Small intestine (tissue), 7 donors: ENCODE data around the gene WDR7. TPM values are rescaled to one million over a fixed set of nuclear protein-coding genes. Genes with fewer than 3 reads are reported as not detected.

Source experiments
- DNase-seq, 2 donors: peaks; one replicate each; pipeline versions ENCODE4 v3.0.0 to v3.0.0-alpha.2; 2013
- FAIRE-seq: peaks from 2 replicates; lab custom pipeline; 2012; peaks lifted over from hg19 to GRCh38; lab: Jason Lieb, UNC
- H3K27ac ChIP-seq, 3 donors: one replicate each; pipeline ENCODE4 v1.5.1; 2013; ENCODE audit warnings: low read length in 2 of 3, mild to moderate bottlenecking in 2 of 3, control low read depth in 1 of 3, inconsistent platforms in 1 of 3, low read depth in 1 of 3, moderate library complexity in 1 of 3
- H3K27me3 ChIP-seq, 3 donors: one replicate each; pipeline ENCODE4 v1.6.1; 2013; ENCODE audit warnings: low read length in 3 of 3, inconsistent platforms in 1 of 3; ENCODE audit not compliant: control insufficient read depth in 3 of 3, insufficient read depth in 3 of 3
- H3K36me3 ChIP-seq, 3 donors: one replicate each; pipeline ENCODE4 v1.6.1; 2013; ENCODE audit warnings: low read length in 3 of 3, inconsistent platforms in 1 of 3, low read depth in 1 of 3, mild to moderate bottlenecking in 1 of 3, moderate library complexity in 1 of 3; ENCODE audit not compliant: control insufficient read depth in 3 of 3, insufficient read depth in 2 of 3
- H3K4me1 ChIP-seq, 3 donors: one replicate each; pipeline ENCODE4 v1.6.1; 2013; ENCODE audit warnings: low read length in 2 of 3, inconsistent platforms in 1 of 3, low read depth in 1 of 3, mild to moderate bottlenecking in 1 of 3, moderate library complexity in 1 of 3; ENCODE audit not compliant: control insufficient read depth in 3 of 3, insufficient read depth in 2 of 3
- H3K4me3 ChIP-seq, 3 donors: one replicate each; pipeline ENCODE4 v1.5.1; 2013; ENCODE audit warnings: low read length in 3 of 3, control low read depth in 1 of 3, inconsistent platforms in 1 of 3, low read depth in 1 of 3, mild to moderate bottlenecking in 1 of 3, moderate library complexity in 1 of 3
- H3K9me3 ChIP-seq, 2 donors: one replicate each; pipeline ENCODE4 v1.6.1; 2013; ENCODE audit warnings: low read depth in 1 of 2, low read length in 1 of 2; ENCODE audit not compliant: control insufficient read depth in 2 of 2, insufficient read depth in 1 of 2
- WGBS, 3 donors: extraction: QIAGEN DNeasy Blood & Tissue Kit; methylation state at CpG; one replicate each; pipeline ENCODE4 v1.1.7; 2013; 5-methylcytosine and 5-hydroxymethylcytosine counted together
- polyA plus RNA-seq, 4 donors: library from polyadenylated mRNA; stranded (reverse) in 3 of 4; unstranded in 1 of 4; fragments of 200-250 nt in 3 of 4; fragments of 120-200 nt in 1 of 4; gene quantifications; one replicate each; pipeline versions ENCODE4 v1.2.1 to v1.2.3, GENCODE V29; 2013
- donor health status: healthy with polysubstance abuse.
- donor health status: control.
- donor health status: control.
- donor health status: Bipolar disorder and iron deficiency.
- donor health status: healthy.

The WDR7 gene
- polyA plus RNA-seq, 4 donors, result 3.1 to 7.8 (median 4.9) TPM

DNA sequence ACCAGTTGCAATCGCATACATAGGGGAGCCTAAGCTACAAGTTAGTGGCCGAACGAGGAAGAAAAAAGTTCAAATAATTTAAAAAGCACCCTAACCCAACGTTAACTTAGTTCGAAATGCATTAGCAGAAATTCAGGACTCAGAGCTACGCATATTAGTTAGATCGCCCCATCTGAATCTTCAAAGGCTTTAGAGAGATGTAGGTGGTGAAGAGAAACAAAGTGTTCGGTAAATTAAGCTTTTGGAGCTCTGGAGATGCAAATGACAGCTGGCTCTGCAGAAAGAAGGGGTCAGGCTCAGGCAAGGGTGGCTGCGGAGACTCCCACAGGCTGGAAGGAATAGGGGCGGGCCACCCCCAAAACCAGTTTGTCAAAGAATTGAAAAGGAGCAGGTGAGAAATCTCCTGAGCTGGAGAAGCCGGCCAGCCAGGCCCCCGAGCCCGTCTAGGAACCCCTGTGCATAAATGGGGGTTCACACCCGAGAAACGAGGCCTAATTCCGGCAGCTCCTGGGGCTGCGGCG lies 13.4 kb upstream of the WDR7 start:
- Histone ChIP-seq H3K9me3 (no peaks in the 10 kb centered on the region), H3K27ac (peak overlapping the region; percentile 90 to 97 (median 95)), H3K4me3 (peak overlapping the region; percentile 79 to 97 (median 89)), H3K27me3 (no peaks in the 10 kb centered on the region), H3K36me3 (peaks cover 0 to 6% (median 0%) of the 10 kb centered on the region in 3 donors), H3K4me1 (peaks cover 0 to 8% (median 6%) of the 10 kb centered on the region in 3 donors)
- DNase-seq, result no peak
- no peak for FAIRE-seq
- 0 to 1% (median 0%) methylated on average over 18 of the region's 18 CpGs for WGBS, 3 donors

GRCh38 chr18:56638232-56639103 lies 12.7 kb upstream of the WDR7 start, which contains the start of gene TXNL1:
Gene TXNL1, minus strand, starts transcription at chr18:56638592. Its CDS starts 152 bp downstream, at chr18:56638440.
- WGBS, 3 donors, result 1% methylated on average over 55 to 64 of the region's 64 CpGs
- Histone ChIP-seq H3K4me3 (peak within 1 kb of the TSS; percentile 79 to 97 (median 89)), H3K36me3 (peaks cover 0 to 4% (median 0%) of the 10 kb centered on the region in 3 donors), H3K27me3 (no peaks in the 10 kb centered on the region), H3K27ac (peak within 1 kb of the TSS; percentile 93 to 97 (median 95)), H3K9me3 (no peaks in the 10 kb centered on the region), H3K4me1 (peaks cover 0 to 8% (median 6%) of the 10 kb centered on the region in 3 donors)
- no peak for FAIRE-seq
- peak; percentile 99 for DNase-seq

DNA sequence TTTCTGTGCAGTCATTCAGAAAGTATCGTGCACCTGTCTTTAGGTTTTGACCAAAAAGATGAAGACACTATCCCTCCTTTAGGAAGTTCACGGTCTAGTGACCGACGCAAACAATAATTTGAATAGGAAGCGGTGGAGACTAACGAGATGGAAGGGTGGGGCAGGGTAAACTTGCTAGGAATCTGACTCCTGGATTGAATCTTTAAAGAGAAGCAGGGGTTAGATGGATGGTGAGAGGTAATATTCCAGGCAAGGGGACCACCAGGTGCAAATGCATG lies 12.1 kb upstream of the WDR7 start:
- peak overlapping the region; percentile 61 to 93 (median 86) for H3K27ac ChIP-seq
- peaks cover 0 to 4% (median 0%) of the 10 kb centered on the region in 3 donors for H3K36me3 ChIP-seq
- FAIRE-seq (no peak), DNase-seq (peak in 1 of 2 donors; percentile 35)
- peaks cover 0 to 8% (median 6%) of the 10 kb centered on the region in 3 donors for H3K4me1 ChIP-seq
- no peaks in the 10 kb centered on the region for H3K27me3 ChIP-seq
- WGBS, 3 donors, result 8 to 37% (median 23%) methylated on average over 6 of the region's 6 CpGs
- peak overlapping the region; percentile 27 to 66 (median 46) for H3K4me3 ChIP-seq
- H3K9me3 ChIP-seq, result no peaks in the 10 kb centered on the region

DNA sequence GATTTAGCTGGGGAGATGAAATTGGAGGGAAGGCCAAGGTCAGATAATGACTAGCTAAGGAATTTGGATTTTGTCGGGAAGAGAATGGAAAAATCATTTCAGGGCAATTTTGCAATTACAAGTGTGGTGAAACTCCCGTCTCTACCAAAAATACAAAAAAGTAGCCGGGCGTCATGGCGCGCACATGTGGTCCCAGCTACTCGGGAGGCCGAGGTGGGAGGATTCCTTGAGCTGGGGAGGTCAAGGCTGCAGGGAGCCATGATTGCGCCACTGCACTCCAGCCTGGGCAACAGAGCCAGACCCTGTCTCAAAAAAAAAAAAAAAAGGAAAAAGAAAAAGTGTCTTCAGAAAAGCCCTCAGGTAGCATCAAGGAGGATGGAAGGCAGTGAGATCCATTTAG lies 11.6 kb upstream of the WDR7 start:
- FAIRE-seq (no peak), DNase-seq (no peak)
- Histone ChIP-seq H3K4me3 (peak overlapping the region in 1 of 3 donors; percentile 66), H3K27me3 (no peaks in the 10 kb centered on the region), H3K36me3 (peaks cover 0 to 4% (median 0%) of the 10 kb centered on the region in 3 donors), H3K27ac (peak overlapping the region in 1 of 3 donors; percentile 93), H3K9me3 (no peaks in the 10 kb centered on the region), H3K4me1 (peaks cover 0 to 8% (median 6%) of the 10 kb centered on the region in 3 donors)
- WGBS, 3 donors, result 92 to 98% (median 95%) methylated on average over 9 of the region's 9 CpGs

GRCh38 chr18:56641714-56642337 lies 9.3 kb upstream of the WDR7 start:
- DNase-seq (no peak), FAIRE-seq (no peak)
- Histone ChIP-seq H3K4me1 (peaks cover 0 to 3% (median 0%) of the 10 kb centered on the region in 3 donors), H3K9me3 (no peaks in the 10 kb centered on the region), H3K27me3 (no peaks in the 10 kb centered on the region), H3K4me3 (no peak overlapping the region), H3K27ac (no peak overlapping the region), H3K36me3 (no peaks in the 10 kb centered on the region)
- 82 to 91% (median 89%) methylated on average over 8 of the region's 8 CpGs for WGBS, 3 donors

- H3K36me3 ChIP-seq, result no peaks in the 10 kb centered on the region
- H3K27ac ChIP-seq, result no peak overlapping the region
- no peak overlapping the region for H3K4me3 ChIP-seq
- no peak for DNase-seq
- no peaks in the 10 kb centered on the region for H3K27me3 ChIP-seq
- no peak for FAIRE-seq
- peaks cover 0 to 7% (median 3%) of the 10 kb centered on the region in 3 donors for H3K4me1 ChIP-seq
- WGBS, 3 donors, result 85 to 94% (median 90%) methylated on average over 3 of the region's 3 CpGs
- H3K9me3 ChIP-seq, result no peaks in the 10 kb centered on the region
These were observed 7.8 kb upstream of the WDR7 start for GRCh38 chr18:56643381-56643780.

DNA sequence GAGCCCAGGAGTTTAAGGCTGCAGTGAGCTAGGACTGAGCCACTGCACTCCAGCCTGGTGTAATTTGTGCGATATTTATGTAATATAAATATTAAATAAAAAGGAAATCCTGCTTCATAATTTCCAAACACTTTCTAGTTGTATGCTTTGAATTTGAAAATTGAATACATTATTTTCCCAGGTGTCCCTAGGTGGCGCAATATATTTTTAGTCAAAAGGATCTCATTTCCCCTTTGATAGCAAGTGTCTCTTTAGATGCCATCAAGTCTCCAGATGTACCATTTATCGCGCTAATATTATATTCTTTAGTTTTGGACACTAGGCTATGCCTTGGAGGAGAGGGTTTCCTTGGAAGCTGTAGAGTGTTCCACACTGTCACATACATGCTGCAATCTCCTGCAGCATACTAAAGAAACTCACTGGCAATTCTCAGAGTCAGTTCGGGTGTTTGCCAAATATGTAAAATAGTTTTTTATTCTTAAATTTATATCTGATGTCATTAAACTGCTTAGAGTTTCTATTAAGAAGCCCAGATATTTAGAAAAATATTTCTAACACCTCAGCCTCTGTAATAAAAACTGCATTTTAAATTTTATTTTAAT lies 5.6 kb upstream of the WDR7 start:
- 45 to 64% (median 59%) methylated on average over 5 of the region's 5 CpGs for WGBS, 3 donors
- H3K4me3 ChIP-seq, result no peak overlapping the region
- H3K9me3 ChIP-seq, result no peaks in the 10 kb centered on the region
- H3K4me1 ChIP-seq, result peaks cover 0 to 7% (median 1%) of the 10 kb centered on the region in 3 donors
- DNase-seq (peak; percentile 19 to 23), FAIRE-seq (no peak)
- no peaks in the 10 kb centered on the region for H3K36me3 ChIP-seq
- H3K27ac ChIP-seq, result no peak overlapping the region
- H3K27me3 ChIP-seq, result no peaks in the 10 kb centered on the region

GRCh38 chr18:56647071-56647470 lies 4.1 kb upstream of the WDR7 start:
- Histone ChIP-seq H3K27ac (no peak overlapping the region), H3K36me3 (no peaks in the 10 kb centered on the region), H3K9me3 (no peaks in the 10 kb centered on the region), H3K27me3 (no peaks in the 10 kb centered on the region), H3K4me3 (no peak overlapping the region), H3K4me1 (peaks cover 0 to 9% (median 3%) of the 10 kb centered on the region in 3 donors)
- FAIRE-seq, result no peak
- no peak for DNase-seq
